GM12878 (cell line): ENCODE measurements around the gene FHIP1B. TPM values are rescaled to one million over a fixed set of nuclear protein-coding genes. Genes with fewer than 3 reads are reported as not detected.

ENCODE experiments used
- ATAC-seq: fragments of 200-7000 bp; cut with Tn5 transposase; 3 replicates; pipeline ENCODE4 v1.9.1; 2020; ENCODE audit warnings: mild to moderate bottlenecking, moderate library complexity
- BruUV-seq: library from RNA; stranded (reverse); fragments of 400-500 nt; replicated peaks from 2 replicates; lab custom pipeline; 2021; lab: Mats Ljungman, UMichigan
- CTCF ChIA-PET: fragments of 300-600 bp; sonication (Branson Sonifier 250); formaldehyde crosslinking; extraction: SDS; loops from one replicate; lab custom pipeline; 2021; ENCODE audit warnings: inconsistent platforms; lab: Yijun Ruan, JAX
- POLR2A ChIA-PET: fragments of 350-600 bp; formaldehyde crosslinking; extraction: SDS; loops from one replicate; lab custom pipeline; 2021; ENCODE audit warnings: inconsistent platforms; lab: Charles Lee
- RAD21 ChIA-PET: fragments of 300-600 bp; sonication (Branson Sonifier 250); formaldehyde crosslinking; loops from one replicate; lab custom pipeline; 2023; ENCODE audit warnings: antibody characterized with exemption; ENCODE audit not compliant: unreplicated experiment; lab: Charles Lee
- SMC1A ChIA-PET: fragments of 300-600 bp; sonication (Branson Sonifier 250); formaldehyde crosslinking; loops from one replicate; lab custom pipeline; 2023; ENCODE audit not compliant: unreplicated experiment, uncharacterized antibody; lab: Charles Lee
- DNase-seq: peaks from one replicate; pipeline ENCODE4 v3.0.0-alpha.2; 2011; ENCODE audit warnings: low read depth, low spot score
- FAIRE-seq: peaks from 3 replicates; lab custom pipeline; 2011; peaks lifted over from hg19 to GRCh38; lab: Jason Lieb, UNC
- H2AFZ ChIP-seq: 2 replicates; pipeline ENCODE4 v1.6.0; 2011; ENCODE audit warnings: low read depth, low read length, control low read depth; ENCODE audit not compliant: control insufficient read depth
- H3K27ac ChIP-seq: 2 replicates; pipeline ENCODE4 v1.5.1; 2011; ENCODE audit warnings: control low read depth; ENCODE audit not compliant: control insufficient read depth, insufficient read depth
- H3K27me3 ChIP-seq, 2 experiments: replicated peaks in 1 of 2; 2 replicates each; pipeline versions ENCODE4 v1.6.0 to v1.6.1; 2011; ENCODE audit warnings: low read length in 1 of 2; ENCODE audit not compliant: control insufficient read depth in 2 of 2, insufficient read depth in 2 of 2
- H3K36me3 ChIP-seq, 2 experiments: 2 replicates each; pipeline ENCODE4 v1.5.1; 2011; ENCODE audit warnings: low read length in 1 of 2; ENCODE audit not compliant: control insufficient read depth in 2 of 2, insufficient read depth in 2 of 2
- H3K4me1 ChIP-seq: 2 replicates; pipeline ENCODE4 v1.6.1; 2011; ENCODE audit warnings: mild to moderate bottlenecking, low read length, moderate library complexity, mixed read lengths; ENCODE audit not compliant: control insufficient read depth, insufficient read depth
- H3K4me2 ChIP-seq: 2 replicates; pipeline ENCODE4 v1.6.0; 2011; ENCODE audit warnings: control low read depth; ENCODE audit not compliant: control insufficient read depth, insufficient read depth
- H3K4me3 ChIP-seq: fragments of 200-600 bp; sonication (generic); 2 replicates; pipeline ENCODE4 v1.5.1; 2016
- H3K79me2 ChIP-seq: 2 replicates; pipeline ENCODE4 v1.6.0; 2011; ENCODE audit warnings: low read length; ENCODE audit not compliant: control insufficient read depth, insufficient read depth
- H3K9ac ChIP-seq: 2 replicates; pipeline ENCODE4 v1.8.0; 2011; ENCODE audit warnings: low read length, control low read depth, mixed read lengths; ENCODE audit not compliant: control insufficient read depth, insufficient read depth
- H3K9me3 ChIP-seq: replicated peaks from 3 replicates; pipeline ENCODE4 v1.5.1; 2011; ENCODE audit warnings: mild to moderate bottlenecking, low read length; ENCODE audit not compliant: control insufficient read depth, insufficient read depth
- H4K20me1 ChIP-seq: 2 replicates; pipeline ENCODE4 v1.6.0; 2011; ENCODE audit not compliant: control insufficient read depth, insufficient read depth
- CEBPZ ChIP-seq: fragments of 150-350 bp; IDR thresholded peaks from 2 replicates; pipeline ENCODE4 v1.6.1; 2016; ENCODE audit warnings: low read depth, low read length
- DPF2 ChIP-seq: fragments of 450-650 bp; IDR thresholded peaks from 2 replicates; pipeline ENCODE4 v1.6.1; 2017; ENCODE audit warnings: mild to moderate bottlenecking
- FOS ChIP-seq: IDR thresholded peaks from 3 replicates; pipeline ENCODE4 v1.6.1; 2011; ENCODE audit warnings: borderline replicate concordance; ENCODE audit not compliant: insufficient read length; ENCODE audit errors: extremely low read depth
- MYB ChIP-seq: fragments of 150-350 bp; IDR thresholded peaks from 2 replicates; pipeline ENCODE4 v1.6.1; 2014; ENCODE audit warnings: mild to moderate bottlenecking, low read depth, low read length, borderline replicate concordance
- NBN ChIP-seq: fragments of 450-650 bp; IDR thresholded peaks from 2 replicates; pipeline ENCODE4 v1.6.1; 2016
- NR2C1 ChIP-seq: fragments of 450-650 bp; IDR thresholded peaks from 2 replicates; pipeline ENCODE4 v1.6.1; 2017; ENCODE audit warnings: antibody characterized with exemption, mild to moderate bottlenecking, moderate library complexity
- PML ChIP-seq: IDR thresholded peaks from 2 replicates; pipeline ENCODE4 v1.6.1; 2012; ENCODE audit warnings: low read length, inconsistent platforms
- POLR2AphosphoS5 ChIP-seq: IDR thresholded peaks from 2 replicates; pipeline ENCODE4 v1.6.1; 2011; ENCODE audit warnings: mild to moderate bottlenecking, low read length, inconsistent platforms
- RBBP5 ChIP-seq: fragments of 200-600 bp; sonication (generic); conservative IDR thresholded peaks from 2 replicates; pipeline ENCODE4 v1.6.1; 2016
- SMAD1 ChIP-seq: fragments of 450-650 bp; IDR thresholded peaks from 2 replicates; pipeline ENCODE4 v1.6.1; 2018; ENCODE audit warnings: mild to moderate bottlenecking, low read depth; ENCODE audit not compliant: partially characterized antibody
- SP1 ChIP-seq: IDR thresholded peaks from one replicate; pipeline ENCODE4 v1.6.1; 2011; ENCODE audit warnings: low read depth, low read length
- STAT1 ChIP-seq: fragments of 450-650 bp; conservative IDR thresholded peaks from 2 replicates; pipeline ENCODE4 v1.6.1; 2014; ENCODE audit warnings: antibody characterized with exemption, mild to moderate bottlenecking
- TAF1 ChIP-seq: IDR thresholded peaks from 2 replicates; pipeline ENCODE4 v1.6.1; 2011; ENCODE audit warnings: mild to moderate bottlenecking, low read depth, low read length, borderline replicate concordance
- WGBS: methylation state at CpG from one replicate; pipeline ENCODE4 v1.1.6; 2016; ENCODE audit warnings: low lambda C conversion rate; ENCODE audit not compliant: insufficient replicate concordance, insufficient coverage; ENCODE audit errors: missing lambda C conversion rate; 5-methylcytosine and 5-hydroxymethylcytosine counted together
- in situ Hi-C: fragments of 300-500 bp; cut with MboI; formaldehyde crosslinking; loops from 9 replicates; pipeline ENCODE4 v1.14.3; 2018; ENCODE audit warnings: mixed read lengths
- intact Hi-C: fragments of 100-400 bp; cut with micrococcal nuclease; formaldehyde crosslinking; loops from one replicate; pipeline ENCODE4 v1.14.2; 2022; ENCODE audit not compliant: unreplicated experiment
- polyA plus RNA-seq, 11 experiments: library from polyadenylated mRNA; depleted of rRNA in 4 of 11; unstranded in 6 of 11; stranded (reverse) in 5 of 11; fragments of >200 nt; fragmentation: Nextera tagmentation in 4 of 11; fragmentation: Illumina TruSeq in 1 of 11; extraction: Ambion mirVana in 4 of 11; extraction: Trizol in 1 of 11; gene quantifications; 1 replicate in 1 of 11; 2 replicates in 10 of 11; pipeline versions ENCODE4 v1.2.1 to v1.2.3, GENCODE V29; 2011 to 2016; ENCODE audit warnings: inconsistent platforms in 2 of 11, missing spikeins in 2 of 11, low read depth in 1 of 11
- total RNA-seq, 4 experiments: library from RNA; depleted of rRNA in 3 of 4; stranded (reverse); fragments of >200 nt in 3 of 4; fragmentation: Illumina TruSeq in 1 of 4; extraction: Trizol in 1 of 4; gene quantifications; 2 replicates each; pipeline versions ENCODE4 v1.2.1 to v1.2.3, GENCODE V29; 2013 to 2021

FHIP1B gene
- total and polyA plus RNA-seq, 10 of the 15 experiments (the other 5 are each of a cell fraction or from before 2014, with no cell fraction given) = 0.90 to 28.1 (median 11.1) TPM

DNA sequence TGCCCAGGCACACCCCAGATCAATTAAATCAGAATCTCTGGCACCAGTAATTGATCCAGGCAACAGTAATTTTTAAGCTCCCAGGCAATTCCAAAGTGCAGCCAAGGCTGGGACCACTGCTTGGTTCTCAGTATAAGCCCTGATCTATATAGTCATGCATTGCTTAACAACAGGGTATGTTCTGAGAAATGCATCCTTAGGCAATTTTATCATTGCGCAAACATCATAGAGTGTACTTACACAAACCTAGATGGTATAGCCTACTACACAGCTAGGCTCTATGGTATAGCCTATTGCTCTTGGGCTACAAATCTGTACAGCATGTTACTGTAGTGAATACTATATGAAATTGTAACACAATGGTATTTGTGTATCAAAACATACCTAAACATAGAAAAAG lies 29.7 kb downstream of the FHIP1B start:
- H2AFZ ChIP-seq = no peak overlapping the region
- ChIA-PET CTCF (interaction anchor here (0.7 to 1.3 kb wide), 2 partner anchors 112 to 174 kb away, joined by 3 read pairs; no protein-coding TSS in a partner anchor), POLR2A (no interaction called here), RAD21 (no interaction called here), SMC1A (interaction anchor here (0.9 to 2.7 kb wide), 6 partner anchors 10 to 158 kb away, joined by 3 to 12 read pairs (median 4); partner anchors contain the start of gene FHIP1B)
- no peak overlapping the region for H3K4me2 ChIP-seq
- no peak overlapping the region for H3K4me3 ChIP-seq
- ATAC-seq (no peak), DNase-seq (no peak), FAIRE-seq (no peak)
- WGBS = 100% methylated on average over 1 of the region's 1 CpG
- no TSS peak for BruUV-seq
- no peaks in the 10 kb centered on the region for H3K27me3 ChIP-seq
- no peak overlapping the region for H3K27ac ChIP-seq
- no peaks in the 10 kb centered on the region; a peak in 1 of 4 replicates for H3K36me3 ChIP-seq
- H4K20me1 ChIP-seq = no peaks in the 10 kb centered on the region
- peaks cover 9% of the 10 kb centered on the region for H3K4me1 ChIP-seq
- H3K9me3 ChIP-seq = no peaks in the 10 kb centered on the region
- TF ChIP-seq TAF1 (no peak), PML (no peak), NR2C1 (no peak), FOS (no peak), STAT1 (no peak), CEBPZ (no peak), SP1 (no peak), DPF2 (no peak), POLR2AphosphoS5 (no peak), RBBP5 (no peak), SMAD1 (no peak), MYB (no peak), NBN (no peak)
- in situ Hi-C loops (no loop called here), intact Hi-C loops (no loop called here)
- H3K9ac ChIP-seq = no peak overlapping the region
- no peaks in the 10 kb centered on the region for H3K79me2 ChIP-seq
